ENCODE results near the gene IKBKG. TPM values are rescaled to one million over a fixed set of nuclear protein-coding genes. Genes with fewer than 3 reads are reported as not detected.
"Not testable (repeated sequence)": the region's sequence is repeated elsewhere in the genome, so short reads cannot be mapped to it uniquely, and the experiment has no call there.

Gene IKBKG
- total and polyA plus RNA-seq, 4 experiments from 2014 or later = 28.2 to 44.7 (median 39.5) TPM

GRCh38 chrX:154552112-154552806 lies 4.8 kb downstream of the IKBKG start:
- H3K27ac ChIP-seq (ENCODE audit: low read depth, low read length); H3K4me3 ChIP-seq (ENCODE audit: low read length in 2 of 2); H3K36me3 ChIP-seq (ENCODE audit: insufficient read depth, low read length); DNase-seq; H3K27me3 Mint-ChIP-seq; H3K4me3 Mint-ChIP-seq; H3K9me3 Mint-ChIP-seq; H3K27me3 ChIP-seq (ENCODE audit: insufficient read depth, low read length); H3K27ac Mint-ChIP-seq; CTCF ChIA-PET (ENCODE audit: partially characterized antibody); H3K9me3 ChIP-seq (ENCODE audit: control insufficient read depth in 1 of 2, low read length in 2 of 2); intact Hi-C loops (cut with micrococcal nuclease); POLR2A ChIA-PET (ENCODE audit: partially characterized antibody): not testable (repeated sequence)
- peaks cover 28% of the 10 kb centered on the region for H3K4me1 ChIP-seq (ENCODE audit: insufficient read depth, low read length)
- peaks cover 3 to 33% of the 10 kb centered on the region in 2 donors for H3K36me3 Mint-ChIP-seq
- peaks cover 18 to 47% (median 27%) of the 10 kb centered on the region in 4 donors for H3K4me1 Mint-ChIP-seq

GRCh38 chrX:154558060-154558690 lies 10.8 kb downstream of the IKBKG start:
- H3K9me3 Mint-ChIP-seq; H3K27me3 ChIP-seq (ENCODE audit: insufficient read depth, low read length); CTCF ChIA-PET (ENCODE audit: partially characterized antibody); H3K4me1 ChIP-seq (ENCODE audit: insufficient read depth, low read length); H3K4me3 ChIP-seq (ENCODE audit: low read length in 2 of 2); H3K27me3 Mint-ChIP-seq; DNase-seq; H3K4me3 Mint-ChIP-seq; H3K9me3 ChIP-seq (ENCODE audit: control insufficient read depth in 1 of 2, low read length in 2 of 2); H3K36me3 ChIP-seq (ENCODE audit: insufficient read depth, low read length); H3K27ac ChIP-seq (ENCODE audit: low read depth, low read length); H3K36me3 Mint-ChIP-seq; H3K27ac Mint-ChIP-seq; POLR2A ChIA-PET (ENCODE audit: partially characterized antibody); intact Hi-C loops (cut with micrococcal nuclease): not testable (repeated sequence)
- peaks cover 0 to 15% (median 3%) of the 10 kb centered on the region in 4 donors for H3K4me1 Mint-ChIP-seq

GRCh38 chrX:154558896-154559295 lies 11.5 kb downstream of the IKBKG start:
- H3K36me3 ChIP-seq (ENCODE audit: insufficient read depth, low read length); H3K36me3 Mint-ChIP-seq; H3K9me3 ChIP-seq (ENCODE audit: control insufficient read depth in 1 of 2, low read length in 2 of 2); H3K27ac Mint-ChIP-seq; H3K4me3 Mint-ChIP-seq; H3K4me3 ChIP-seq (ENCODE audit: low read length in 2 of 2); H3K4me1 ChIP-seq (ENCODE audit: insufficient read depth, low read length); H3K9me3 Mint-ChIP-seq; H3K27me3 Mint-ChIP-seq; CTCF ChIA-PET (ENCODE audit: partially characterized antibody); intact Hi-C loops (cut with micrococcal nuclease); DNase-seq; H3K27me3 ChIP-seq (ENCODE audit: insufficient read depth, low read length); H3K27ac ChIP-seq (ENCODE audit: low read depth, low read length); POLR2A ChIA-PET (ENCODE audit: partially characterized antibody): not testable (repeated sequence)
- H3K4me1 Mint-ChIP-seq = peaks cover 0 to 12% (median 3%) of the 10 kb centered on the region in 4 donors

GRCh38 chrX:154560326-154560725 lies 12.9 kb downstream of the IKBKG start:
- H3K9me3 Mint-ChIP-seq; H3K27ac ChIP-seq (ENCODE audit: low read depth, low read length); intact Hi-C loops (cut with micrococcal nuclease); H3K4me3 Mint-ChIP-seq; CTCF ChIA-PET (ENCODE audit: partially characterized antibody); H3K4me1 ChIP-seq (ENCODE audit: insufficient read depth, low read length); H3K36me3 Mint-ChIP-seq; H3K27me3 ChIP-seq (ENCODE audit: insufficient read depth, low read length); H3K4me3 ChIP-seq (ENCODE audit: low read length in 2 of 2); H3K4me1 Mint-ChIP-seq; POLR2A ChIA-PET (ENCODE audit: partially characterized antibody); H3K36me3 ChIP-seq (ENCODE audit: insufficient read depth, low read length); DNase-seq; H3K27ac Mint-ChIP-seq; H3K27me3 Mint-ChIP-seq; H3K9me3 ChIP-seq (ENCODE audit: control insufficient read depth in 1 of 2, low read length in 2 of 2): not testable (repeated sequence)

- H3K27me3 ChIP-seq (ENCODE audit: insufficient read depth, low read length); DNase-seq; POLR2A ChIA-PET (ENCODE audit: partially characterized antibody); H3K36me3 ChIP-seq (ENCODE audit: insufficient read depth, low read length); H3K4me3 Mint-ChIP-seq; H3K27me3 Mint-ChIP-seq; H3K4me1 Mint-ChIP-seq; CTCF ChIA-PET (ENCODE audit: partially characterized antibody); H3K9me3 ChIP-seq (ENCODE audit: control insufficient read depth in 1 of 2, low read length in 2 of 2); H3K4me1 ChIP-seq (ENCODE audit: insufficient read depth, low read length); H3K27ac Mint-ChIP-seq; H3K27ac ChIP-seq (ENCODE audit: low read depth, low read length); intact Hi-C loops (cut with micrococcal nuclease); H3K36me3 Mint-ChIP-seq; H3K4me3 ChIP-seq (ENCODE audit: low read length in 2 of 2); H3K9me3 Mint-ChIP-seq: not testable (repeated sequence)
Measured at GRCh38 chrX:154562295-154562694, 14.9 kb downstream of the IKBKG start.

GRCh38 chrX:154570361-154570760 lies 22.9 kb downstream of the IKBKG start:
- H3K27me3 ChIP-seq (ENCODE audit: insufficient read depth, low read length); H3K27ac Mint-ChIP-seq; CTCF ChIA-PET (ENCODE audit: partially characterized antibody); H3K4me1 Mint-ChIP-seq; POLR2A ChIA-PET (ENCODE audit: partially characterized antibody); H3K4me1 ChIP-seq (ENCODE audit: insufficient read depth, low read length); intact Hi-C loops (cut with micrococcal nuclease); H3K27ac ChIP-seq (ENCODE audit: low read depth, low read length); H3K36me3 ChIP-seq (ENCODE audit: insufficient read depth, low read length); H3K36me3 Mint-ChIP-seq; H3K27me3 Mint-ChIP-seq; H3K4me3 ChIP-seq (ENCODE audit: low read length in 2 of 2); H3K9me3 Mint-ChIP-seq; H3K9me3 ChIP-seq (ENCODE audit: control insufficient read depth in 1 of 2, low read length in 2 of 2); H3K4me3 Mint-ChIP-seq; DNase-seq: not testable (repeated sequence)

- H3K36me3 Mint-ChIP-seq; DNase-seq; POLR2A ChIA-PET (ENCODE audit: partially characterized antibody); H3K4me1 Mint-ChIP-seq; H3K4me1 ChIP-seq (ENCODE audit: insufficient read depth, low read length); H3K4me3 ChIP-seq (ENCODE audit: low read length in 2 of 2); H3K9me3 Mint-ChIP-seq; intact Hi-C loops (cut with micrococcal nuclease); H3K27me3 ChIP-seq (ENCODE audit: insufficient read depth, low read length); H3K36me3 ChIP-seq (ENCODE audit: insufficient read depth, low read length); H3K27ac ChIP-seq (ENCODE audit: low read depth, low read length); CTCF ChIA-PET (ENCODE audit: partially characterized antibody); H3K4me3 Mint-ChIP-seq; H3K27ac Mint-ChIP-seq; H3K9me3 ChIP-seq (ENCODE audit: control insufficient read depth in 1 of 2, low read length in 2 of 2); H3K27me3 Mint-ChIP-seq: not testable (repeated sequence)
Measured at GRCh38 chrX:154573061-154573460, 25.6 kb downstream of the IKBKG start.

GRCh38 chrX:154575076-154575475 lies 27.7 kb downstream of the IKBKG start:
- H3K4me3 ChIP-seq (ENCODE audit: low read length in 2 of 2); H3K4me3 Mint-ChIP-seq; H3K27me3 Mint-ChIP-seq; H3K27me3 ChIP-seq (ENCODE audit: insufficient read depth, low read length); H3K27ac ChIP-seq (ENCODE audit: low read depth, low read length); DNase-seq; CTCF ChIA-PET (ENCODE audit: partially characterized antibody); POLR2A ChIA-PET (ENCODE audit: partially characterized antibody); H3K27ac Mint-ChIP-seq; H3K4me1 ChIP-seq (ENCODE audit: insufficient read depth, low read length); H3K9me3 Mint-ChIP-seq; H3K4me1 Mint-ChIP-seq; H3K9me3 ChIP-seq (ENCODE audit: control insufficient read depth in 1 of 2, low read length in 2 of 2); H3K36me3 Mint-ChIP-seq; intact Hi-C loops (cut with micrococcal nuclease); H3K36me3 ChIP-seq (ENCODE audit: insufficient read depth, low read length): not testable (repeated sequence)

All from CD4-positive, alpha-beta memory T cell (primary cell).